Spleen (tissue), 11 donors: ENCODE measurements around the gene PLCG2. TPM values are rescaled to one million over a fixed set of nuclear protein-coding genes. Genes with fewer than 3 reads are reported as not detected.
"Not testable (repeated sequence)": the region's sequence is repeated elsewhere in the genome, so short reads cannot be mapped to it uniquely, and the experiment has no call there.

ENCODE experiments used
- DNase-seq: peaks from one replicate; pipeline ENCODE4 v3.0.0-alpha.2; 2020
- H3K27ac ChIP-seq, 8 donors: fragments of 200-600 bp; sonication (generic) in 7 of 8; 1 replicate in 4 of 8; 2 replicates in 4 of 8; pipeline versions ENCODE4 v1.5.0 to v1.8.0; 2016 to 2021; ENCODE audit warnings: inconsistent platforms in 4 of 8, mild to moderate bottlenecking in 4 of 8, moderate library complexity in 1 of 8
- H3K27me3 ChIP-seq, 7 donors: fragments of 200-600 bp; sonication (generic) in 6 of 7; replicated peaks in 1 of 7; 1 replicate in 4 of 7; 2 replicates in 3 of 7; pipeline versions ENCODE4 v1.5.0 to v1.8.0; 2016 to 2021; ENCODE audit warnings: inconsistent platforms in 3 of 7, mild to moderate bottlenecking in 1 of 7
- H3K36me3 ChIP-seq, 6 donors: fragments of 200-600 bp; sonication (generic) in 5 of 6; 1 replicate in 4 of 6; 2 replicates in 2 of 6; pipeline versions ENCODE4 v1.5.0 to v1.8.0; 2016 to 2021; ENCODE audit warnings: inconsistent platforms in 2 of 6
- H3K4me1 ChIP-seq, 6 donors: fragments of 200-600 bp; sonication (generic) in 5 of 6; 1 replicate in 3 of 6; 2 replicates in 3 of 6; pipeline versions ENCODE4 v1.5.0 to v1.8.0; 2016 to 2021; ENCODE audit warnings: inconsistent platforms in 3 of 6
- H3K4me3 ChIP-seq, 8 donors: fragments of 200-600 bp; sonication (generic) in 7 of 8; 1 replicate in 4 of 8; 2 replicates in 4 of 8; pipeline versions ENCODE4 v1.5.0 to v1.8.0; 2016 to 2021; ENCODE audit warnings: inconsistent platforms in 4 of 8, mild to moderate bottlenecking in 4 of 8, moderate library complexity in 2 of 8
- H3K9me3 ChIP-seq, 8 donors: fragments of 200-600 bp; sonication (generic) in 7 of 8; 1 replicate in 4 of 8; 2 replicates in 4 of 8; pipeline versions ENCODE4 v1.5.0 to v1.8.0; 2016 to 2021; ENCODE audit warnings: inconsistent platforms in 4 of 8
- POLR2A ChIP-seq, 3 donors: fragments of 450-650 bp; IDR thresholded peaks; one replicate each; pipeline ENCODE4 v1.5.1; 2017; ENCODE audit warnings: antibody characterized with exemption in 3 of 3, mild to moderate bottlenecking in 1 of 3
- POLR2AphosphoS5 ChIP-seq, 3 donors: sonication (generic); formaldehyde crosslinking; IDR thresholded peaks; one replicate each; pipeline ENCODE4 v1.5.1; 2017; ENCODE audit warnings: antibody characterized with exemption in 3 of 3
- WGBS, 5 donors: extraction: QIAGEN DNeasy Blood & Tissue Kit in 3 of 5; methylation state at CpG; one replicate each; pipeline versions ENCODE4 v1.1.5 to v1.1.7; 2013 to 2018; 5-methylcytosine and 5-hydroxymethylcytosine counted together
- intact Hi-C: fragments of 100-400 bp; cut with DNase I; formaldehyde crosslinking; loops from one replicate; pipeline ENCODE4 v1.15.0; 2023; ENCODE audit warnings: low total_unique reads
- polyA plus RNA-seq, 3 donors: library from polyadenylated mRNA; stranded (reverse); fragments of 200-250 nt; gene quantifications; one replicate each; pipeline ENCODE4 v1.2.1, GENCODE V29; 2013
- total RNA-seq, 7 donors: library from RNA; depleted of rRNA in 3 of 7; stranded (reverse); fragments of >200 nt in 3 of 7; fragmentation: NEBNext Ultra II Directional in 4 of 7; extraction: Animal tissue kit (Norgen Biotek cat#: 25700) in 4 of 7; gene quantifications; one replicate each; pipeline versions ENCODE4 v1.1.0 to v1.2.1, GENCODE V29; 2016 to 2021
- TF ChIP-seq, protein P1 (sequence below), 11 experiments: fragments of 200-600 bp in 7 of 11; fragments of 450-650 bp in 4 of 11; sonication (generic) in 4 of 11; IDR thresholded peaks in 8 of 11; conservative IDR thresholded peaks in 3 of 11; 1 replicate in 7 of 11; 2 replicates in 4 of 11; pipeline versions ENCODE4 v1.4.0 to v1.8.0; 2016 to 2021; ENCODE audit warnings: antibody characterized with exemption in 11 of 11, inconsistent platforms in 4 of 11, mild to moderate bottlenecking in 1 of 11
- donor health status: healthy with polysubstance abuse.
- donor health status: DM: no; HTN: no; CAD: no; lungs with moderate emphysema.
- donor health status: DM: no; HTN: no; CAD: no.
- donor health status: Bipolar disorder and iron deficiency.
- donor health status: healthy.
- donor health status: DM: no; HTN: no; CAD: no.
- donor health status: DM: yes; HTN: yes; CAD: no.

The PLCG2 gene
- total and polyA plus RNA-seq, 10 donors: 57.1 to 277 (median 145) TPM

DNA sequence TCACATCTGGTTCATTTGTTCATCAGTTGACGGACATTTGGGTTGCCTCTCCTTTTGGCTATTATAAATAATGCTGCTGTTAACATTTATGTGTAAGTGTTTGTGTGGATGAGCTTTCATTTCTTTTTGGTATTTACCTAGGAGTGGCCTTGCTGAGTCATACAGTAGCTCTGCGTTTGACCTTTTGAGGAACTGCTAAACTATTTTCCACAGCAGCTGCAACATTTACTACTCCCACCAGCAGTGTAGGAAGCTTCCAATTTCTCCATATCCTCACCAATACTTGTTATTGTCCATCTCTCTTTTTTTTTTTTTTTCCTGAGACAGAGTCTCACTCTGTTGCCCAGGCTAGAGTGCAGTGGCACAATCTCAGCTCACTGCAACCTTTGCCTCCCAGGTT lies 20.7 kb upstream of the PLCG2 start:
- TF ChIP-seq POLR2AphosphoS5 (IDR thresholded peaks at IDR 0.05) (no peak), POLR2A (IDR thresholded peaks at IDR 0.05) (no peak)
- TF ChIP-seq, protein P1, sequence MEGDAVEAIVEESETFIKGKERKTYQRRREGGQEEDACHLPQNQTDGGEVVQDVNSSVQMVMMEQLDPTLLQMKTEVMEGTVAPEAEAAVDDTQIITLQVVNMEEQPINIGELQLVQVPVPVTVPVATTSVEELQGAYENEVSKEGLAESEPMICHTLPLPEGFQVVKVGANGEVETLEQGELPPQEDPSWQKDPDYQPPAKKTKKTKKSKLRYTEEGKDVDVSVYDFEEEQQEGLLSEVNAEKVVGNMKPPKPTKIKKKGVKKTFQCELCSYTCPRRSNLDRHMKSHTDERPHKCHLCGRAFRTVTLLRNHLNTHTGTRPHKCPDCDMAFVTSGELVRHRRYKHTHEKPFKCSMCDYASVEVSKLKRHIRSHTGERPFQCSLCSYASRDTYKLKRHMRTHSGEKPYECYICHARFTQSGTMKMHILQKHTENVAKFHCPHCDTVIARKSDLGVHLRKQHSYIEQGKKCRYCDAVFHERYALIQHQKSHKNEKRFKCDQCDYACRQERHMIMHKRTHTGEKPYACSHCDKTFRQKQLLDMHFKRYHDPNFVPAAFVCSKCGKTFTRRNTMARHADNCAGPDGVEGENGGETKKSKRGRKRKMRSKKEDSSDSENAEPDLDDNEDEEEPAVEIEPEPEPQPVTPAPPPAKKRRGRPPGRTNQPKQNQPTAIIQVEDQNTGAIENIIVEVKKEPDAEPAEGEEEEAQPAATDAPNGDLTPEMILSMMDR (IDR thresholded peaks at IDR 0.05 in 8 of 11, conservative IDR thresholded peaks at IDR 0.05 in 3 of 11): no peak
- Histone ChIP-seq H3K4me3 (no peak overlapping the region), H3K27ac (peak overlapping the region in 4 of 8 donors; percentile 5 to 62 (median 26)), H3K27me3 (no peaks in the 10 kb centered on the region), H3K36me3 (no peaks in the 10 kb centered on the region), H3K4me1 (peaks cover 6 to 52% (median 17%) of the 10 kb centered on the region in 6 donors), H3K9me3 (no peaks in the 10 kb centered on the region)
- intact Hi-C loops: no loop called here
- no peak for DNase-seq
- 14 to 43% (median 16%) methylated on average over 2 of the region's 2 CpGs for WGBS, 5 donors

DNA sequence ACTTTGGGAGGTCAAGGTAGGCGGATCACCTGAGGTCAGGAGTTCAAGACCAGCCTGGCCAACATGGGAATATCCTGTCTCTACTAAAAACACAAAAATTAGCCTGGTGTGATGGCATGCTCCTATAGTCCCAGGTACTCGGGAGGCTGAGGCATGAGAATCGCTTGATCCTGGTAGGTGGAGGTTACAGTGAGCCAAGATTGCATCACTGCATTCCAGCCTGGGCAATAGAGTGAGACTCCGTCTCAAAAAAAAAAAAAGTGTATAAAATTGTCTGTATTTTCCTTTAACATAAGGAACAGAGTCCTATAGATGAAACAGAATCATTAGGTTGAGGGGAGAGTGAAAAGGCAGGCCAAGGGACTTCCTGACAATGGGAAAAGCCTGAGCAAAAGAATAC lies 16.8 kb upstream of the PLCG2 start:
- intact Hi-C loops, H3K27ac ChIP-seq, DNase-seq, H3K36me3 ChIP-seq, H3K27me3 ChIP-seq, H3K4me3 ChIP-seq, H3K9me3 ChIP-seq: not testable (repeated sequence)
- H3K4me1 ChIP-seq: peaks cover 0 to 26% (median 4%) of the 10 kb centered on the region in 6 donors
- 68 to 91% (median 85%) methylated on average over 4 of the region's 4 CpGs for WGBS, 5 donors

DNA sequence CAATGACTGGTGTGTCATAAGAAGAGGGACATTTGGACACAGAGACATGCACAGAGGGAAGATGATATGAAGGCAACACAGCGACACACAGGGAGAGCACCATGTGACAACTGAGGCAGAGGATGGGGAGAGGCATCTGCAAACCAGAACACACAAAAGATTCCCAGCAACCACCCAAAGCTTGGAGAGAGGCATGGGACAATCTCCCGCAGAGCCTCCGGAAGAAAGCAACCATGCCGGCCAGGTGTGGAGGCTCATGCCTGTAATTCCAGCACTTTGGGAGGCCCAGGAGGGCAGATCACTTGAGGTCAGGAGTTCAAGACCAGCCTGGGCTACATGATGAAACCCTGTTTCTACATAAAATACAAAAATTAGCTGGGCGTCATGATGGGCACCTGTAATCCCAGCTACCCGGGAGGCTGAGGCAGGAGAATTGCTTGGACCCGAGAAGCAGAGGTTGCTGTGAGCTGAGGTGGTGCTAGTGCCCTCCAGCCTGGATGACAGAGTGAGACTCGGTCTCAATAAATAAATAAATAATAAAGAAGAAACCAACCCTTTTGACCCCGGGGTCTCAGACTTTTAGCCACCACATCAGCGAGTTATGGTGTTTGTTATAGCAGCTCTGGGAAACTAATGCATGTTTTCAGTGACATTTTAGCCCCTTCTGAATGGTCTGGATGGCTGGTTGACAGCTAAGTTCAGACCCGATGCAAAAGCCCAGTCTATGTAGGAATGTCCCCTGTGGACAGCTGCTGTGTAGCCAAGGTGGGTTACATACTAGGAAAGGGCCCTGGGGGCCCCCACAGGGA lies 13.8 kb upstream of the PLCG2 start:
- Histone ChIP-seq H3K9me3 (no peaks in the 10 kb centered on the region), H3K4me1 (peaks cover 0 to 22% (median 7%) of the 10 kb centered on the region in 6 donors), H3K27ac (no peak overlapping the region), H3K4me3 (no peak overlapping the region), H3K27me3 (no peaks in the 10 kb centered on the region), H3K36me3 (no peaks in the 10 kb centered on the region)
- TF ChIP-seq, protein P1 (IDR thresholded peaks at IDR 0.05 in 8 of 11, conservative IDR thresholded peaks at IDR 0.05 in 3 of 11): no peak
- no peak for TF ChIP-seq POLR2A (IDR thresholded peaks at IDR 0.05)
- no peak for TF ChIP-seq POLR2AphosphoS5 (IDR thresholded peaks at IDR 0.05)
- intact Hi-C loops: no loop called here
- peak; percentile 62 for DNase-seq
- WGBS, 5 donors: 93 to 97% (median 94%) methylated on average over 11 of the region's 11 CpGs

DNA sequence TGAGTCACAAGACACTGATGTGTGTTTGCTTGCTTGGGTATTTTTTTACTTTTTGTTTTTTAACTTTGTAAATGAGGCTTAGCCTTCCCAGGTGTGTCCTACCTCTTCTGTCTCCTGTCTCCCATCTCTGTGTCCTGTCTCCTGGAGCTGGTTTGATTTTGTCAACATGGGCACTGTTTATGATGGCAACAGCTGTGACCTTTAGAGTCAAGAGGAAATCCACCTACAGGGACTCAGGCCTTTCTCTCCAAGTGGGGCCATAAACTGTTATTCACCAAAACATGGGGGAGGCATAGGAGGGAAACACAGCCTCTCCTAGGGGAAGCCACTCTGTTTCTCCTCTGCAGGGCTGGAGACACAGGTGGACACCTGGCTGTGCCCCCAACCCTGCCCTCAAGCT lies 13.1 kb upstream of the PLCG2 start:
- Histone ChIP-seq H3K36me3 (no peaks in the 10 kb centered on the region), H3K4me1 (peaks cover 0 to 29% (median 9%) of the 10 kb centered on the region in 6 donors), H3K27ac (no peak overlapping the region), H3K9me3 (no peaks in the 10 kb centered on the region), H3K27me3 (no peaks in the 10 kb centered on the region), H3K4me3 (no peak overlapping the region)
- TF ChIP-seq POLR2AphosphoS5 (IDR thresholded peaks at IDR 0.05) (no peak), POLR2A (IDR thresholded peaks at IDR 0.05) (no peak)
- TF ChIP-seq, protein P1 (IDR thresholded peaks at IDR 0.05 in 8 of 11, conservative IDR thresholded peaks at IDR 0.05 in 3 of 11): no peak
- peak; percentile 20 for DNase-seq
- intact Hi-C loops: no loop called here
